PC-9 (cell line): Measurements from ENCODE around the gene DDAH2.

Experiments
- CTCF ChIP-seq: fragments of 200-600 bp; sonication (generic); conservative IDR thresholded peaks from 2 replicates; pipeline ENCODE4 v1.6.1; 2017; ENCODE audit warnings: mixed run types, antibody characterized with exemption, mild to moderate bottlenecking, moderate library complexity
- EZH2 ChIP-seq: fragments of 200-600 bp; sonication (generic); IDR thresholded peaks from 2 replicates; pipeline ENCODE4 v1.8.0; 2017; ENCODE audit warnings: antibody characterized with exemption, low read depth

- TF ChIP-seq CTCF (no peak), EZH2 (no peak)
Measured at GRCh38 chr6:31717499-31718222, 11.4 kb downstream of the DDAH2 start.
